ENCODE measurements around the gene NGEF.
"Not testable (repeated sequence)": the region's sequence is repeated elsewhere in the genome, so short reads cannot be mapped to it uniquely, and the experiment has no call there.

NGEF gene, protein sequence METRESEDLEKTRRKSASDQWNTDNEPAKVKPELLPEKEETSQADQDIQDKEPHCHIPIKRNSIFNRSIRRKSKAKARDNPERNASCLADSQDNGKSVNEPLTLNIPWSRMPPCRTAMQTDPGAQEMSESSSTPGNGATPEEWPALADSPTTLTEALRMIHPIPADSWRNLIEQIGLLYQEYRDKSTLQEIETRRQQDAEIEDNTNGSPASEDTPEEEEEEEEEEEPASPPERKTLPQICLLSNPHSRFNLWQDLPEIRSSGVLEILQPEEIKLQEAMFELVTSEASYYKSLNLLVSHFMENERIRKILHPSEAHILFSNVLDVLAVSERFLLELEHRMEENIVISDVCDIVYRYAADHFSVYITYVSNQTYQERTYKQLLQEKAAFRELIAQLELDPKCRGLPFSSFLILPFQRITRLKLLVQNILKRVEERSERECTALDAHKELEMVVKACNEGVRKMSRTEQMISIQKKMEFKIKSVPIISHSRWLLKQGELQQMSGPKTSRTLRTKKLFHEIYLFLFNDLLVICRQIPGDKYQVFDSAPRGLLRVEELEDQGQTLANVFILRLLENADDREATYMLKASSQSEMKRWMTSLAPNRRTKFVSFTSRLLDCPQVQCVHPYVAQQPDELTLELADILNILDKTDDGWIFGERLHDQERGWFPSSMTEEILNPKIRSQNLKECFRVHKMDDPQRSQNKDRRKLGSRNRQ

DNA sequence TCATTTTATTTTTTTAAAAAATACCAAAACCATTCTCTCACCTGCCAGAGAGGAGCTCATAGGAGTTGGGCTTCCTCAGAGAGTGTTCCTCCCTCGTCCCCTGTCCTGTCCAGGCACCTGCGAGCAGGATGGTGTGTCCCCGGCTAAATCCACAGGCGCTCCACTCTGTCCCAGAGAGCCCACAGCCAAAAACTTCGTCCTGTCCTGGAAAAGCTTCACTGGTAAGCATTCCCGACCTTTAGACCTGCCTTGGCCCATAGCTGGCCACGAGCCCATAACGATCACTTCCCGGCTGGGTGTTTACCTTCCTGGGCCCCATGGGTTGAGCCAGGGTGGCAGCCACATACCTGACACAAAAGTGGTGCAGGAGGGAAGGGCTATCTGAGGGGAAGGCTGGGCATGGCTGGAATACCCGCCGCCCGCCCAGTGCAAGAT is at the start of gene NGEF:
TSS of gene NGEF (minus strand) at position 230 of the 435 bp plus-strand sequence. CDS start 38,366 bp downstream, outside the sequence.
- DNase-seq (ENCODE audit: low spot score) = no peak

DNA sequence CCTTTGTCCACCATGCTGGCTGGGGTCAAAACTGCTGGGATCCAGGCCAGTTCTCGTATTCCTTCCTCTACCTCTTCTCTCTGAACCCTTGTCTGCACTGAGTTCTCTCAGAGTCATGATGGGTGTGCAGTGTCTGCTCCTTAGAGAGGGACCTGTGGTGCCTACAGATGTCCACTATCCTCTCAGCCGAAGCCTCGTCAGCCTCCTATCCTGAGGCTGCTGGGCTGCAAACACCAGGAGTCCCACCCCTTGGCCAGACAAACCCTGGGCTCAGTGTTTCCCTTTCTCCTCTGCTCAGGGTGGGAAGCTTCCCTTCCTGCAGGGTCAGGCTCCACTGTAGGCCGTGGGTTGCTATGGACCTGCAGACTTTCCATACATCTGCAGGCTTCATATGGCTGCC is 49.4 kb upstream of the NGEF start:
- DNase-seq (ENCODE audit: low spot score) = no peak

DNA sequence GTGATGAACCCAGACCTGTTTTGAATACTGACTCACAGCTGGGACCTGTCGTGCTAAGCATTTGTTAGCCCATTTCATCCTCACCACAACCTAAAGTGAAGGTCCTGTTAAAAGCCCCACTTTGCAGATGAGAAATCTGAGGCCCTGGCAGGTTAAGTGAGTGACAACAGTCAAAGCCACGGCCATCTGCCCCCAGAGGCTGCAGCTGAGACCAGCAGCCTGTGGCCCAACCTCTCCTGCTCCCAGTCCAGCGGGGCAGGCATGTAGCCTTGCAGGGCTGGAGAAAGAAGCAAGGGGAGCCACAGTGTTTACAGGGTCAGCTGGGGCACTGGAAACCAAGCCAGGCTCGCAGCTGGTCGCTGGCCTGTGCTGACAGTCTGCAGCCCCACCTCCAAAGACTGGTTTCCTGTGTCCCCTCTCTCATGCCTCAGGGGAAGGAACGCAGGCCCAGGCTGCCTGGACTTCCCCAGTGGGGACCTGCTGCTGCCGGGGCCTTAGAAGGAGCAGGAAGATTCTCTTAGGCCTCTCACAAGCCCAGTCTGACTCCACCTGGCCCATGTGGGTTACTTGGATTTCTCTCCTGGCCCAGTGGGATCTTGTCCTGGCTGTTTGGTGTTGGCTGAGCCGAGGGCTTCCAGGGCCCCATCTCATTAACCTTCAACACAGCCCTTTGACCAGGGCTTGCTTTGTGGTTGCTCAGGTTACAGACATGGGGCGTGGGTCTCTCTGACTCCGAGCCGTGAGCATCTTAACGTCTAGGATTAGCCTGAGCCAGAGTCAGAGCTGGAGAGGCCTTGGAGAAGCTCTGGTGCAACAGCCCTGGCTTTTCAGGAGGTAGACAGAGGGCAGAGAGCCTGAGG is 48.8 kb upstream of the NGEF start:
- no peak for DNase-seq (ENCODE audit: low spot score)

DNA sequence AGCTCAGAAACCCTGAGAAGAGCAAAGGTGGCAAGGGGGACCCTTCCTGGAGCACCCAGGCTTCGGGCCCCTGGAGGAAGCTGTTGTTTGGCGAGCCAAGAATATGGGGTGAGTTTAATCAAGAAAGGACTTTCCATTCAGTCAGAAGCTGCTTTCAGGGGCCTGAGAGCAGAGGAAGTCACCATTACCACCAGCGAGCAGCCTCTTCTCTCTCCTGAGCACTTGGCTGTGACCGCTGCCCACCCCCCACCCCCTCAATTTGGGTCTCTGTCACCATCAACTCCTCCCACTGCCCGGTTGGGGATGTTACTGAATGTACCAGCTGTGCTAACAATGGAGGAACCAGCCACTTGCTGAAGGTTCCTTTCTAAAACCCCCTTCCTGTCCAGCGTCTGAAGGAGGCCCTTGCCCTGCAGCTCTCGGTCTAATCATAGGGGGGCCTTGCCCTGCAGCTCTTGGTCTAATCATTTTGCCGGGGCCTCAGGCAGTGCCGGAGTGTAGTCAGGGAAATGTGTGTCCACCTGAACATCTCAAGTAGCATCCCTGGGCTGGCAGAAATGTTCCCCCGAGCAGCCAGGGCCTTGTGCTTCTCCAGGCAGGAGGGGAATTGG is 48.0 kb upstream of the NGEF start:
- no peak for DNase-seq (ENCODE audit: low spot score)

DNA sequence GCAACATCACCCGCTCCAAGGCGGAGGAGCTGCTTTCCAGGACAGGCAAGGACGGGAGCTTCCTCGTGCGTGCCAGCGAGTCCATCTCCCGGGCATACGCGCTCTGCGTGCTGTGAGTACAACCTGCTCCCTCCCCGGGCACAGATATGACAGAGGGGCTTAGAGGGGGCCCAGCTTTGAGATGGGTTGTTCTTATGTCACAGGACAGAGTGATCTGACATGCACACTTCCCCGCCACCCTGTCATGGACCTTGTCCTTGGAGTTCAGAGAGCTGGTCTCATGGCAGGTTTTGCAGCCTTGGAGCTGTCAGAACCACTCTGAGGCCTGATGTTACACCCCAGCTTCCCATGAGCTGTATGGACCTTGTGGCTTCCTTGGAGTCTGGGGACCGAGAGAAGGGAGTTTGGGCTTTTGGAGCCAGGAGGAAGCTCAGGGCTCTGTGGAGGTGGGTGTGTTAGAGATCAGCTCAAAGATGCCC is 47.5 kb upstream of the NGEF start:
- no peak for DNase-seq (ENCODE audit: low spot score)

DNA sequence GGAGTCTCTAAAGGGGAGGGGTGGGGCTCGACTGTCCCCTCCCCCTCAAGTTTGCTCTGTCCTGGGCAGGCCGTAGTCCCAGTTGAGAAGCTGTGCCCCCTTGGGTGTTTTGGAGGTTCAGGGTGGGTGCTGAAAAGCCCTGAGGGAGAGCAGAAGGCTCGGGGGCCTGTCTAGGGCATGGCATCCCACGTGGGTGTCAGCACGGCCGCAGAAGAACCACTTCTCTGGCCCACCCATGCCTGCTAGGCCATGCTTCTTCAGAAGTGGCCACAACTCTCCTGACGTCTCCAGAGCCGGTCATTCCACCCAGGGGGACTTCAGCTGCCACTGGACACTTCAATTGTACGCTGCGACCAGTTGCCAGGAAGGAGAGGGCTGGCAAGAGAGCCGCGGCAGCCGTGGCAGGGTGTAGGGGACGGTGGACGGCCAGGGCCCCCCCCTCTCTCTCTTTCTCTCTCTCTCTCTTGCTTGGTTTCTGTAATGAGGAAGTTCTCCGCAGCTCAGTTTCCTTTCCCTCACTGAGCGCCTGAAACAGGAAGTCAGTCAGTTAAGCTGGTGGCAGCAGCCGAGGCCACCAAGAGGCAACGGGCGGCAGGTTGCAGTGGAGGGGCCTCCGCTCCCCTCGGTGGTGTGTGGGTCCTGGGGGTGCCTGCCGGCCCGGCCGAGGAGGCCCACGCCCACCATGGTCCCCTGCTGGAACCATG is 46.9 kb upstream of the NGEF start, which contains the start of gene INPP5D:
TSS of gene INPP5D (plus strand) at position 546 of the 704 bp plus-strand sequence. CDS start at position 683, 137 bp downstream.
- DNase-seq (ENCODE audit: low spot score) = peak; percentile 60

DNA sequence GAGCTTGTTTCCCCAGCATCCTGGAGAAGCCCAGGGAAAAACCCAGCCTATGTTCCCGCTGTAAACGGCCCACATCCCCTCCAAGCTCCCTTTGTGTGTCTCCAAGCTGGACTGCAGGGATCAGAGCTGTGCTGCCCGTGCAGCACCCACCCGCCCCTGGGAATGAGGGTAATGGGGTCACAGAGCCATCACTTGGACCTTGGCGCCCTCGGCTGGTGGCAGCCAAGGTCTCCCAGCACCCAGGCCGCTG is 46.4 kb upstream of the NGEF start:
- DNase-seq (ENCODE audit: low spot score) = no peak

DNA sequence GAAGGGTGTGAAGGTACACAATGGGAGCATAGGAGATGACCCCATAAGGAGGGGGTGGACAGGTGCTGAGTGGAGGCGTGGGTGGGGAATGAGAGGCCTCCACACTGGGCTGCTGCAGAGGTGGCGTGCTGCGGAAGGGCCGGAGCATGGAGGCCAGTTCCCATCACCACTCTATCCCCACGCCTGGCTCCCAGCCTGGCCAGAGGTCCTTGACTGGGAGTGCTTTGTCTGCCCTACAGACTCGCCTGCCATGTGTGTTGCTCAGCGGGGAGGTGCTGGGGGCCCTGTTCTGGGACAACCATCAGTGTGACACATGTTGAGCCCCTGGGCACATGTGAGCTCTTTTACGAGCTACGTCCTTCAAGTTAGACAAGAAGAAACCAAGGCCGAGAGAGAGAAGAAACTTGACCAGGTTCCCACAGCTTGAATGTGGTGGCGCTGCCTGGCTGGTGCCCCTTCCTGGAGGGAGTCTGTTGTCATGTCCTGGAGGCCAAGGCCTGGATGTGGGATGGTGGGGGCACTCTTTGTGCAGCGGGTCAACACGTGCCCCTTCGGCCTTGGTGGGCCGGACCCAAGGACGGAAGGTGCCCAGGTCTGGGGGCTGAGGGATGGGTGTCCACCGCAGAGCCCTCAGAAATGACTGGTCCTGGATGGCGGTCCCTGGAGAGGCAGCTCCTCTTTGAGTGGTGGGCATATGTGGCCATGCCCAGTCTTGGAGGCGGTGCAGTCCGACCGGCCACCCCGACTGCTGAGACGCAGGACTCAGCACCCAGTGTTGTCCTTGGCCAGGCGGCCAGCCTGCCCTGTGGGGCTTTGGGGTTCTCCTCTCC is 45.9 kb upstream of the NGEF start:
- DNase-seq (ENCODE audit: low spot score) = no peak

DNA sequence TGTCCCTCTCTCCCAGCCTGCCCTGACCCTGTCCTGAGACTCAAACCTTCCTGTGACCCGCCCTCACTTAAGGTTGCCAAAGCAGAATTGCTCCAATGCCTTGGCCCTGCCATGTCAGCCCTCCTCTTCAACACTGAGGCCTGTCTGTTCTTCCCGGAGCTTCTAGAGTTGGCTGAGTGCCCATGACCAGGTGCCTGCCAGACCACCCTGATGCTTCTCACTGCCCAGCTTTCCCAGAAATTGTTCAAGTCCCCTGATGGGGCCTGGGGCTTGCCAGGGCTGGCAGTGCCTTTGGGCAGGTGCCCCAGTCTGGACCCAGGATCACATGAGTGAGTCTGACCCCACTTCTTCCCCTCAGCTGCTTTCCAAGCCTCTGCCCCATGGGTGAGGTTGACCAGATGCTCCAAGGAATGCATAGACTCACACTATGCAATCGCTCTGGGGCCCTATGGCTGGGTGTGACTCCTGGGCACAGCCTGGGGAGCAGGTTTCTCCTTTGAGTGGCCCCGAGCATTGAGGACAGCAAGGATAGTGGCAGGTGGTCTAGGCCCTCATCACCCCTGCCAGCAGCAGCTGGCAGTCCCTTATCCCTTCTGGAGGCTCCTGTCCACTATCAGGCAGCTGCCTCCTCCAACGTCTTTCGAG is 44.0 kb upstream of the NGEF start:
- no peak for DNase-seq (ENCODE audit: low spot score)

DNA sequence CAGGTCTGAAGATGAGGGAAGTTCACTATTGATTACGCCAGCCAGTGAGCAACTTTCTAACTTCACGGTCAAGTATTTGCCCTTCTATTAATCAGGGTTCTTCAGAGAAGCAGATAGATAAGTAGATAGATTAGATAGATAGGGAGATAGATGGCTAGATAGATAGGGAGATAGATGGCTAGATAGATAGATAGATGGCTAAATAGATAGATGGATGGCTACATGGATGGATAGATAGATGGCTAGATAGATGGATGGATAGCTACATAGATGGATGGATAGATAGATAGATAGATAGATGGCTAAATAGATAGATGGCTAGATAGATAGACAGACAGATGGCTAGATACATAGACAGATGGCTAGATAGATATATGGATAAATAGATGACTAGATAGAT is 42.3 kb upstream of the NGEF start:
- DNase-seq (ENCODE audit: low spot score) = no peak

DNA sequence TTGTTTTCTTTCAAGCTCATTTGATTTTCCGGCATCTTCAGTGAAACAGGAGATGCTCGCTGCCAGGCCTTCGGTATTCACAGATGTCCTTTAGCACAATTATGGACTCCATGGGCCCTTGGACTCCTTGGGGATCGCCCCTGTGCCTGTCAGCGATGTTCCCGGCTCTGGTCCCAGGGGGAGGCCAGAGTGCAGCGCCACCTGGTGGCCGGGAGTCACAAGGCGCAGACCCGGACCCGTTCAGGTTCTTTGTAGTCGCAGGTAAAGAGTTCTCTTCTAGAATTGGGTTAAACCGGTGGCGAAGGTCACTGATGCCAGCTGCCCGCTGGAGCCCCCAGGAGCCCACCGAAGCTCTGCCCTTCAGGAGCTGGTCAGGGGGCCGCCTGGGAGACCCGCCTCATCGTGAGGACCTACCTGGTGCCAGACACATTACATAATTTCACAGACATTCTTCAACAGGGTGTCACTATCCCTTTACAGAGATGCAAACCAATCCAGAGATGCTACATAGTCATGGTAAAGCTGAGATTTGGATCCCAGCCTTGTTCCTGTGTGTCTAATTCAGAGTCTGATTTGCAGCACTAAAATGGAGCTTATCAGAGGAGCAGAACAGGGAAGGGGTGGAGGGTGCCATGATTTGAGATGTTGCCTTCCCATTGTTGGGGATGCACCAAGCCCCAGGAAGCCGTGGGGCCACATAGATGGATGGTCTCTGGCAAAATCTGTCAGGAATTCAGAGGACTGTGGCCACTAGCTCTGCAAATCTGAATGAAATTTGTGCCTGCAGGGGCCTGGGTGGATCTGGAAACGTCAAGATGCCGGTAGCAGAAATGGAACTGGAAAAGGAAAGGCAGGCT is 41.1 kb upstream of the NGEF start:
- peak; percentile 49 for DNase-seq (ENCODE audit: low spot score)

DNA sequence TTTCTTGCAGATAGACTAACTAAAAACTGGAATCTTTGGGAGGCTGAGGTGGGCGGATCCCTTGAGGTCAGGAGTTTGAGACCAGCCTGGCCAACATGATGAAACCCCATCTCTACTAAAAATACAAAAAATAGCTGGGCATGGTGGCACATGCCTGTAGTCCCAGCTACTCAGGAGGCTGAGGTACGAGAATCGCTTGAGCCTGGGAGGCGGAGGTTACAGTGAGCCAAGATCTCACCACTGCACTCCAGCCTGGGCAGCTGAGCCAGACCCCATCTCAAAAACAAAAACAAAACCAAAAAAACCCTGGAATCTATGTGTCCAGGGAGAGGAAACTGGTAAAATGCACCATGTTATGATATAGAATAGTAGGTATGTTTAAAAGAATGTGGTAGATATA is 39.5 kb upstream of the NGEF start:
- DNase-seq (ENCODE audit: low spot score) = not testable (repeated sequence)

DNA sequence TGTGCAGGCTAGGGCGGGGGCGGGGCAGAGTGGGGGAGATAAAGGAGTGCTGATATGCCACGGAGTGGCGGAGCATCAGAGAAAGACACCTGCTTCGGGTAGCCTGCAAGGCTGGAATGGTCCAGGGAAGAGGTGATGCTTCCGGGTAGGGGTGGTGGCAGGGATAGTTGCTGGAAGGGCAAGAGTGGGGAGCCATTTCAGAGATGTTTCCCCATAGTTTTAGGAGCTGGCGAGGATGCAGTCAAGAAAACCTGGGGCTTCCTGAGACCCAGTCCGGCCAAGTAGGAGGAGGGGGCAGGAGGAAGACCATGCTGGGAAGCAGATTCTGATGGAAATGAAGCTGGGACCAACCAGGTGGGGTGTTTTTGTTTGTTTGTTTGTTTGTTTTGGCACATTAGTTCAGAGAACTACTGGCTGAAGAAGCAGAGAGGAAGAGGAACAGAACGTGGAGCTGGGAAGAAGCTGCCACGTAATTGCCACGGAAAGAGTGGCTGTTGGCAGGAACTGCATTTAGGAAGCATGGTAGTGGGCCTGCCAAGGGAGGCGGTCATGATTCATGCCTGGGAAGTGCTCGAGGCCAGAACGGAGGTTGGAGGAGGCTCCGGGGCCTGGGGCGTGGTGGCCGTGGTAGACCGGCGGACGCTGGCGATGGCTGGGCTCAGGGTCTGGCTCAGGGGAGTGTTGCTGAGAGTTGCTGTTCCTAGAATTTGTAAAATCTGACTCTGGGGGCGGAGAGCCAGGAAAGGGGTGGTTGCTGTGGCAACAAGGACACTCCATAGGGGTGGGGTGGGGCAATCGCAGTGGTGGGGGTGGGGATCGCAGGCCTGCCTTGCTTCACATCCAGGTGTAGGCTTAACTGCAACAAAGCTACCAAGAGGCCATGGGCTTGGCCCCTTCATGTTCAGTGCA is 38.4 kb upstream of the NGEF start:
- peak; percentile 83 for DNase-seq (ENCODE audit: low spot score)

DNA sequence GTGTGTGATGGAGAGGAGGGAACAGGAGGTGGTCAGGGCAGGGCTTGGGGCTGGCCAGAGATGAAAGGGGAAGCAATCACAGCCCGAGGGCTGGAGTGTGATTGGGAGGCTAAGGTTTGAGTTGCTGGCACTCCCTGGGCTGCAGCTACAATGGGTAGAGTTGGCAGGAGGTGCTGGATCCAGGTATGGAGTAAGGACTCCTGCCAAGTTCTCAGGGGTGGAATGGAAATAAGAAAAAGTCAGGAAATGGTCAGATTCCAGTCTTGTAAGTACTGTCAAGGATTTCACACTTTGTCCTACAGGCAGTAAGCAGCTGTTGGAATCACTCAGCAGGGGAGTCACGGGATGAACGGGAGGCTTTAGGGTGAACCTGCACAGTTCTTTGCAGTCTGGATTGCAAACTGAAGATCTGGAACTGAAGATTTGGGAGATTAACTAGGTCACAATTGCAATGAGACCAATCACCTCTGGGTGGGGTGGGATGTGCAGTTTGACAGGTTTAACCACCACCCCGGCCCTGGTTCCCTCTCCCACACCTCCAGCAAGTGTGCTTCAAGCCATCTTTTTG is 36.2 kb upstream of the NGEF start:
- no peak for DNase-seq (ENCODE audit: low spot score)

DNA sequence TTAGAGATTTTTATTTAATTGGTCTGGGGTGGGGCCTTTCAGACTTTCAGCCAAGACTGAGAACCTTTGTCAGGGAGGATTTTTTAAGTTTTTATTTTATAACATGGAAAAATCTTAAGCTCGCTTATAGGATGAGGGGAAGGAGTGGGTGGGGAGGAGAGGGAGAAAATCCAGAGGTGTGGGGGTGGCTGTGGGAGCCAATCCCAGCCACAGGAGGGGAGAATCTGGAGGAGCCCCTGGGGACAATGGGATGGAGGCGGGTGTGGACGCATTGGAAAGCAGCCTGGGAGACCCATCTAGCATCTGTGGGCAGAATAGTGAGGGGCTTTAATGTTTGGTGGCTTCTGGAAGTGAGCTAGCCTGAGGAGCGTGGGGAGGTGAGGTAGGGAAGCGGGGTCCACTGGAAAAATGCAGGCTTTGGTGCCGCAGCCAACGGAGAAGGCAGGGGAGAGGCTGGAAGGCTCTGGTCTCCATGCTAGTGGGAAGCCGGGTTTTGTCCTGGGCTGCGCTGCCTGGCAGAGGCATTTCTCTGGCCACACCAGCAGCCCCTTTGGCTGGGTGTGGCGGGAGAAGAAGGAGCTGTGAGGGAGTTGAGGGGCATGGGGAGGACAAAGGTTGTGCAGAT is 35.6 kb upstream of the NGEF start:
- DNase-seq (ENCODE audit: low spot score) = no peak

DNA sequence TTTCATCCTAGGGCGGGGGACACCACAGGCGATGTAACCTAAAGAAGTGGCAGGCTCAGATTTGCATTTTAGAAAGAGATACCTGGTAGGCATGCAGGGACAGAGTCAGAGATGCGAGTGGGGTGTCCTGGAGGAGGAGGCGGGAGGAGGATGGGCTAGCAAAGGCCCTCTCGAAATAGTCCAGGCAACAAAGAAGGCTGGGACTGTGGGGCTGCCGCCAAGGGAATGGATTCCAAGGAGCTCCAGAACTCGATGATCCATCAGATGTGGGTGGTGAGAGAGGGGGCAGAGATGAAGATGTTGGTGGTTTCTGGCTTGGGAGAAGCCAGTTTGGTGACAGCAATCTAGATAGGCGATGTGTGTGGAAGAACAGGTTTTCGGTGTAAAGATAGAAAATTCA is 34.6 kb upstream of the NGEF start:
- DNase-seq (ENCODE audit: low spot score) = no peak

DNA sequence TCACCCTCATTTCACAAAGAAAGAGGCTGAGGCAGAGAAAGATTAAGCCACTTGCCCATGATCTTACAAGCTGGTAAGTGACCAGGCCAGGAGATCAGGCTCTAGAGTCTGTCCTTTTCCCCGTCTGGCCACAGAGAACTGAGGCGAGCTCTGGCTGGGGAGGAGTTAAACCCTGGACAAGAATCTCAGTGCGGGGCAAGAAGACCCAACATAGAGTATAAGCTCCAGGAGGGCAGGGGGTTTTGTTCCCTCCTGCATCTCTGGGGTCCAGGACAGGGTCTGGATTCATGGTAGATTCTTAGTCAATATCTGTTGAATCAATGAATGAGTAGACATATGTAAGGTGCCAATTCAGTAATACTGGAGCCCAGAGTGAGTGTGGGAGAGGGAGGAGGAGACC is 34.1 kb upstream of the NGEF start:
- DNase-seq (ENCODE audit: low spot score) = no peak
